Measurements from ENCODE around the gene C10orf71.

Gene C10orf71

GRCh38 chr10:49273082-49273465 is 25.9 kb upstream of the C10orf71 start:
- DNase-seq = no peak

GRCh38 chr10:49273626-49274025 is 25.3 kb upstream of the C10orf71 start:
- DNase-seq = no peak

GRCh38 chr10:49274886-49275285 is 24.1 kb upstream of the C10orf71 start:
- DNase-seq = no peak

DNA sequence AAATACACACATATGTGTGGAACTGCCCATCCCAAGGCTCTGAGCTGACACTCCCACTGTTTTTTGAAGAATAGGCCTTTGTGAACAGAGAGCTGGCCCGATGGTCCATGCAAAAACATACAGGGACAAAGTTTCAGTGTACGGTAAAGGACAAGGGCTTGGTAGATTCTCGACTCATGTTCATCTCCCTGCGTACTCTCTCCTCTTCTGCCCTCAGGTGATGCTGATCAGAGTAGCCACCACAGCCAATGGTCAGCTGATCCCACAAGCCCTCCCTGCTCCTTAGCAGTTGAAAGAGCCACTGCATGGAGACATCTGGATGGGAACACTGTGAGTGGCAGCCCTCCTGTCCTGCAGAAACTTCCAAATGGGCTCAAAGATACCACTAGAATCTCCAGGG is 23.1 kb upstream of the C10orf71 start:
- no peak for DNase-seq

DNA sequence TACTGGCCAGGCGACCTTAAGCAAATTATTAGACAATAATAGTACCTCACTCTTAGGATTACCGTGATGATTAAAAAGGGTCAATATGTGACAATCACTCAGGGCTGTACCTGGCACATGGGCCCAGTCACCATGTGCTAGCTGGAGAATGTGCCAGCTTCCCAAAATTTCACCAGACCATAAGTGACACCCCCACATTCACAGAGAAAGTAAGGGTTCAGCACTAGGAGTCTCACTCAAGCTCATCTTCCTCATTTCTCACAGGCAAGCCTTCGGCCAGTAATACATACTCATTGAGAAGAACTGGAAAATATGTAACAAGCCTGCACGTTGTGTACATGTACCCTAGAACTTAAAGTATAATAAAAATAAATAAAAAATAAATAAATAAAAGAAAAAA is 22.4 kb upstream of the C10orf71 start:
- DNase-seq = no peak

- no peak for DNase-seq
Measured at GRCh38 chr10:49277973-49278372, 21.0 kb upstream of the C10orf71 start.

GRCh38 chr10:49278497-49278981 is 20.4 kb upstream of the C10orf71 start:
- DNase-seq = no peak

DNA sequence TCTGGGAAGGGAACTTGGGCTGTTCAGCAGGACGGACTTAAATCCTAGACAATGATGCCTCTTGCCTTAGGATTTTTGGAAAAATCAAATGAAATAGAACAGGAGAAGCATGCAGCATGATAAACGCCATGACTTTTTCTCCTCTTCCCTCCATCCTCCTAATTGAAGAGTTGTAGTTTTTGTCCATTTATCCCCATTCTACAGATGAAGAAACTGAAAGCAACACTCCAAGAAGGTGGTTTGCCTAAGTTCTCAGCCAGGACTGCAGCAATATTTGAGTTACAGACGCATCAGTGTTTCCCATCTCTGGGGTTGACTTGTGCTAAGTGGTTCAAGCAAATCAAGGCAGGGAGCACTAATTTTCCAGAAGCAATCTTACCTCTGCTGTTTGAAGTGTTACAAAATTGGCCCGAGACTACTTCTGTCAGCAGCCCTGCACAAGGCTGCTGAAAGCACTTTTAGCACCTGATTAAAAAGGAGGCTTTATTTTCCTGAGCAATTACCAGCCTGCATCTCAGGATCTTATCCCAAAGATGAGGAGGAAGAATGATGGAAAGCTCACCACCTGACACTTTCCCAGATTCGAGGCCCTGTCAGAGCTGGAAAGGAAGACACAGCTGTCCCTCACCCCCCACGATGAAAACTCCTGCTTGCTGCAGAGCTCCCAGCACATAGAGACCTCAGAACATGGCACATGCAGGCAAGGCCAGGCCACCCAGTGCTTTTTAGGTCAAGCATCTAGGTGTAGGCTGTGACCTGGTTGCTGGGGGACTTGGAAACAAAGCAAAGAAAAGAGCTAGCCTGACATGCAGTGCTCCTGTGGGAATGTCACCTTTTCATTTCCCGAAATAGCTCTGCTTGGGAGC is 19.7 kb upstream of the C10orf71 start:
- no peak for DNase-seq

DNA sequence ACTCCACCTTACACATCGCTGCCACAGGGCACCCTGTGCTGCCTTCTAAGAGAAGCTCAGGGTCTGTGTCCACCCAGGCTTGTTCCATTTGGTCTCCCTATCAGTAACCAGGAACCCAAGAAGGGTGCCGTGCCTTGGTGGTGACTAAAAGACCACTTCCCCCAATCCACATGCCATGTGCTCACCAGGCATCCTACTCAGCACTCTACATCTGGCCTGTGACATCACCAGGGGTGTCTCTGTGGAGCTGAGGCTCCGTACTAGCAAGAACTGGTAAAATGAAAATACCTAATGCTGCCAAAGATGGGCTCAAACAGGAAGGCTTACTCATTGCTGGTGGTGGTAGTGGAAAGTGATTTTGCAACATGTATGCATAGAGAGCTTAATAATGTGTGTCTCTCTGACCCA is 19.0 kb upstream of the C10orf71 start:
- DNase-seq = no peak

DNA sequence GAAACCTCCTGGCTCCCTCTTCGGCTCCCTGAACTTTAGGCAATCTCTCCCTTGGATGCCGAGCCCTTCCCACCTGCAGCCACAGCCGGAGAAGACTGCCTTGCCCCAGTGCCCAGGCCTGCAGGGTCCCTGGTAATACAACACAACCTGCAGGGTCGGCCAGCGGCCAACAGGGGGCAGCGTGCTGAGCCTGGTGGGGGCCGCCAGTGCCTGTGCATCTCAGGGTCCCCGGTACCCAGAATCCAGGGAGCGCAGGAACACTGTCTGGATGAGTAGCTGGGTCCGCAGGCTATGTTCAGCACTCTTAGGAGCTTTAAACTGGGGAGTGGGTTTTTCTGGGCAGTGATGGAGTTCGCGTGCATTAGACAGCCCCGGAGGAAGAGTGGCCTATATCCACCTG is 17.5 kb upstream of the C10orf71 start:
- DNase-seq = no peak

DNA sequence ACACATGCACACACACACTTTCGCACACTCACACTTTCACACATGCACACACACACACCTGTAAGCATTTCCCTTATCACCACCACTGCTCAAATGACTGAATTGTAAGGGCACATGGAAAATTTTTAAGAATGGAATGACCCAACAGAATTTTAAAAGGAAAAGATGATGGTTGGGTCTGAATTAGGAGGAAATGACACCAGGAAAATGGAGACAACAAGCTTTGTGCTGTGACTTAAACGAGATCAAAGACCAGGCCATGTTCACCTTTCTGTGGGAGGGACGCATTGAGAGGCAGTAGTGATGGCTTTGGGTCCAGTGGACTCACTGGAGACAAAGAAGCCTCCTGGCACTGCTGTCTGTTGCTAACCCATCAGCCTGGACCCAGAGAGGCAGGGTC is 16.7 kb upstream of the C10orf71 start:
- no peak for DNase-seq

DNA sequence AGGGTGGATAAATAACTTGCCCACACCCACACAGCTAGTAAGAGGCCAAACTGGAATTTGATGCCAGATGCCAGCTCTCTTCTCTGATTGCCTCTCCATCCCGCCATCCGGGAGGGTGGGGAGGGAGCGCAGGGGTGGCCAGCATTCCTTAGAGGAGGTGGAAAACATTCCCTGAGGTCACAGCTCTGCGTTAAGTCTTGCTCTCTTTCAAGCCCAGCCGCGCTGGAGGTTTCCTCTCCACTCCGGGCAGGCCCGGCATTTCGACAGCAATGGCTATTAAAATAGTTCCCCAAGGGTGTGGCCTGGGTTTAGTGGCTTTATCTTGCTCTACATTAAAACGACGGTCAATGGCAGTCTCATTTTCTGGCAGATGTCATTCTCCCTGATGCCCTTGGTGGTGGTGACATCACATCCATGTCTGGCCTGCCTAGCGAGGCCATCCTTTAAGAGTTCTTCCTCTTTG is 16.1 kb upstream of the C10orf71 start:
- no peak for DNase-seq

GRCh38 chr10:49283491-49283890 is 15.5 kb upstream of the C10orf71 start:
- no peak for DNase-seq

- no peak for DNase-seq
Measured at GRCh38 chr10:49284356-49284755, 14.6 kb upstream of the C10orf71 start.

GRCh38 chr10:49285232-49285631 is 13.7 kb upstream of the C10orf71 start:
- no peak for DNase-seq

- DNase-seq = no peak
Measured at GRCh38 chr10:49286686-49287085, 12.3 kb upstream of the C10orf71 start.

GRCh38 chr10:49287689-49288340 is 11.2 kb upstream of the C10orf71 start:
- DNase-seq = no peak

- DNase-seq = no peak
Measured at GRCh38 chr10:49288341-49289065, 10.5 kb upstream of the C10orf71 start.

GRCh38 chr10:49289480-49289879 is 9.5 kb upstream of the C10orf71 start:
- no peak for DNase-seq

- no peak for DNase-seq
Measured at GRCh38 chr10:49290131-49290530, 8.8 kb upstream of the C10orf71 start.

- no peak for DNase-seq
Measured at GRCh38 chr10:49290607-49291006, 8.4 kb upstream of the C10orf71 start.

DNA sequence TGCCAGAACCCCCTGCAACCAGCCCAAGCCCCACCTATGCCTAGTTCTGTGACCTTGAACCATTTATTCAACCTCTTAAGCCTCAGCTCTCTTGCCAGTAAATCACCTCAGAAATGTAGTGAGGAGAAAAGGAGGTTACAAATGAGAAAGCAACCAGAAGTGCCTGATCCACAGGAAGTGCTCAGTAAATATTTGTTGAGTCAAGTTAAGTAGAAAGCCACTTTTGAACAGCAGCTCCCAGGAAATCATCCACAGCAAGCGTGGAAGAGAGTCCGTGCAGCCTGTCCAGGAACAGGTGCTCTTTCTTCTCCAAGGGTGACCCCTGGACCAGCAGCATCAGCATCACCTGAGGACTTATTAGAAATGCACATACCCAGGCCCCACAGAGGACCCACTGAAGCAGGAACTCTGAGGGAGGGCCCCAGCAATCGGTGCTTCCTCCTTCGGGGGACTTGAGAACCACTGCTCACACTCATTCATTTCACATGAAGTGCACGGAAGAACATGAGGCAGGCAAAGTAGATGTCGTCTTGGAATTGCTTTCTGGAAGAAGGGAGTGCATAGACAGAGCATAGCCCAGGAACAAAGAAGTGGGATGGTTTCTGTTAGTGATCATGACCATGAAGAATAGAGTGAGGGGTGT is 6.3 kb upstream of the C10orf71 start:
- DNase-seq = no peak

GRCh38 chr10:49293208-49293603 is 5.8 kb upstream of the C10orf71 start:
- no peak for DNase-seq
